Right lobe of liver (tissue), 4 donors: ENCODE measurements around the gene ASCL2.

Source experiments
- CTCF ChIP-seq, 4 donors: fragments of 200-600 bp in 3 of 4; fragments of 450-650 bp in 1 of 4; IDR thresholded peaks; one replicate each; pipeline versions ENCODE4 v1.5.1 to v1.8.0; 2016 to 2022; ENCODE audit warnings: antibody characterized with exemption in 4 of 4, mild to moderate bottlenecking in 2 of 4
- POLR2A ChIP-seq: fragments of 450-650 bp; IDR thresholded peaks from one replicate; pipeline ENCODE4 v1.6.1; 2017; ENCODE audit warnings: antibody characterized with exemption, mild to moderate bottlenecking
- donor health status: DM: no; HTN: no; CAD: no.
- donor health status: DM: no; HTN: no; CAD: no.
- donor health status: DM: no; HTN: yes; CAD: no.

DNA sequence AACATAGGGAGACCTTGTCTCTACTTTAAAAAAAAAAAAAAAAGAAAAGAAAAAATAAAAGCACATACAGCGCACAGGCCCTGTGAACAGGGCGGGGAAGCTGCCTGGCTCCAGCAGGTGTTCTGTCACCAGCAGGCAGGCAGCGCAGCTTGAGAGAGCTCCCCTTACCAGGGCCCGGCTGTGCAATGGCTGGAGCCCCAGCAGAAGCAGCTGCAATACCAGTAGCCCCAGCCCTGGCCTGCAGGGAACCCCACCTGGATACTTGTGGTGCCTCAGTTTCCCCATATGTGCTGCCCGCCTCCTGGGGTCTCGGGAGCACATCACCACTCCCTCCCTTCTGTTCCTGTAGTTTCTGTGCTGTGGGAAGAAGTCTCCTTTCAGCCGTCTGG, 43.7 kb upstream of the ASCL2 start:
- TF ChIP-seq CTCF (IDR thresholded peaks at IDR 0.05) (no peak), POLR2A (no peak)
